Central memory CD4-positive, alpha-beta T cell (primary cell): ENCODE measurements around the gene ARVCF.

Experiments
- DNase-seq: peaks from one replicate; pipeline ENCODE4 v3.0.0; 2022

ARVCF gene

GRCh38 chr22:20015187-20015625 lies 1.4 kb downstream of the ARVCF start:
- DNase-seq = no peak

- no peak for DNase-seq
Observed at GRCh38 chr22:20014526-20015186, 2.0 kb downstream of the ARVCF start.

GRCh38 chr22:20013382-20013871 lies 3.2 kb downstream of the ARVCF start:
- DNase-seq = no peak

- no peak for DNase-seq
Observed at GRCh38 chr22:20012741-20013331, 3.8 kb downstream of the ARVCF start.

GRCh38 chr22:20011993-20012740 lies 4.5 kb downstream of the ARVCF start:
- no peak for DNase-seq

- DNase-seq = no peak
Observed at GRCh38 chr22:20011123-20011992, 5.3 kb downstream of the ARVCF start.

GRCh38 chr22:20010307-20011122 lies 6.1 kb downstream of the ARVCF start:
- no peak for DNase-seq

- DNase-seq = no peak
Observed at GRCh38 chr22:20009582-20010306, 6.9 kb downstream of the ARVCF start.

GRCh38 chr22:20009018-20009491 lies 7.6 kb downstream of the ARVCF start:
- DNase-seq = no peak

GRCh38 chr22:20008221-20008995 lies 8.2 kb downstream of the ARVCF start:
- DNase-seq = no peak

- DNase-seq = no peak
Observed at GRCh38 chr22:20004464-20004863, 12.2 kb downstream of the ARVCF start.

GRCh38 chr22:20003304-20003703 lies 13.3 kb downstream of the ARVCF start:
- DNase-seq = no peak

- no peak for DNase-seq
Observed at GRCh38 chr22:20002636-20003035, 14.0 kb downstream of the ARVCF start.

- DNase-seq = no peak
Observed at GRCh38 chr22:20002128-20002527, 14.5 kb downstream of the ARVCF start.

GRCh38 chr22:20001082-20001638 lies 15.5 kb downstream of the ARVCF start:
- DNase-seq = no peak

- DNase-seq = no peak
Observed at GRCh38 chr22:20000246-20001081, 16.2 kb downstream of the ARVCF start.

GRCh38 chr22:19998991-19999820 lies 17.4 kb downstream of the ARVCF start:
- no peak for DNase-seq
